HG03378 (cell line): ENCODE measurements around the gene SH3RF3.

ENCODE experiments used
- ATAC-seq: cut with Tn5 transposase; IDR thresholded peaks from one replicate; pipeline ENCODE4 v1.9.1; 2021; ENCODE audit warnings: mild to moderate bottlenecking, moderate library complexity; ENCODE audit not compliant: unreplicated experiment

The SH3RF3 gene

GRCh38 chr2:109258376-109258775 is 129.4 kb downstream of the SH3RF3 start:
- no peak for ATAC-seq

DNA sequence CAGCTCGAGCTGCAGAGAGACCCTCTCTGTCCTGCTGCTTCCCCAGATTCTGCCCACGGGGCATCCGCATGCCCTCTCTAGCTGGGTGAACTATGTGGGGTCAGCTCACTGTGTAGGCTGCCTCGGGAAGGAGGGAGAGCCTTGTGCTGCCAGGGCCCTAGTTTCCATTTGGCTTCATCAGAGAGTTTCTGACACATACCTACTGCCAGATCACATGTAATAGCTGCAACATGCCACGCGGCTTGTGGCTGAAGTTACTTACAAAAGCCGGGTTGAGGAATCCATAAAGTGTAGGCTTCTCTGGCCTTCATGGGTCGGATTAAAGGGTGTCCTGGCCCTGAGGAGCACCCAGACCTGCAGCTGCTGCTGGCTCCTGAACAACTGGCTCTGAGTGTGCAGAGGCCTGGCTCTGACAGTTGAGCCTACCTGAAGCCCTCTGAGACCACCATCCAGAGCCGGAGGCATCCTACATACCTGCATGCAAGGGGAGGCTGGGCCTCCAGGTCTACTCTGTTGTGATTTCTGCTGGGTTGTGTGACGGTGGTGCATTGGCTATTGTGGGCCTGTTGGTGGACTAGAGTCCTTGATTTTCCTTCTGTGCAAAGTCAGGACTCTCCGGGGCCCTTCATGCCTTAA is 130.0 kb downstream of the SH3RF3 start:
- no peak for ATAC-seq

DNA sequence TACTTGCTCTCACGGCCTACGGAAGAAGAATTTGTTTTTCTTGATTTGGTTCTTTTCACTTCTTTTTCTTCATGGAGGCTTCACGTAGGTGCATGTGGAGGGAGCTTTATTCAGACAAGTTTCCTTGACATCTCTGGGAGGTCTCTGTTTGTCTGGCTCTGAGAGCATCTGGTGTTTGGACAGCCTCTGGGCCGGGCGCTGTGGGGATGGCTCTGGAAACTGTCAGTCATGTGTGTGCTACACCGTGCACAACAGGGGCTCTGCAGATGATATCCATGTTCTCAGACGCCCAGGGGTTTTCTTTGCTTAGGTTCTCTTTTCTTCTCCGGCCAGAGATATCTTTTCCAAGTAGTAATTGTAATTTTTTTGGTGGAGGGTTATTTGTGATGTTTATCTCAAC is 130.7 kb downstream of the SH3RF3 start:
- ATAC-seq = no peak

- ATAC-seq = no peak
Measured at GRCh38 chr2:109260116-109260855, 131.3 kb downstream of the SH3RF3 start.

DNA sequence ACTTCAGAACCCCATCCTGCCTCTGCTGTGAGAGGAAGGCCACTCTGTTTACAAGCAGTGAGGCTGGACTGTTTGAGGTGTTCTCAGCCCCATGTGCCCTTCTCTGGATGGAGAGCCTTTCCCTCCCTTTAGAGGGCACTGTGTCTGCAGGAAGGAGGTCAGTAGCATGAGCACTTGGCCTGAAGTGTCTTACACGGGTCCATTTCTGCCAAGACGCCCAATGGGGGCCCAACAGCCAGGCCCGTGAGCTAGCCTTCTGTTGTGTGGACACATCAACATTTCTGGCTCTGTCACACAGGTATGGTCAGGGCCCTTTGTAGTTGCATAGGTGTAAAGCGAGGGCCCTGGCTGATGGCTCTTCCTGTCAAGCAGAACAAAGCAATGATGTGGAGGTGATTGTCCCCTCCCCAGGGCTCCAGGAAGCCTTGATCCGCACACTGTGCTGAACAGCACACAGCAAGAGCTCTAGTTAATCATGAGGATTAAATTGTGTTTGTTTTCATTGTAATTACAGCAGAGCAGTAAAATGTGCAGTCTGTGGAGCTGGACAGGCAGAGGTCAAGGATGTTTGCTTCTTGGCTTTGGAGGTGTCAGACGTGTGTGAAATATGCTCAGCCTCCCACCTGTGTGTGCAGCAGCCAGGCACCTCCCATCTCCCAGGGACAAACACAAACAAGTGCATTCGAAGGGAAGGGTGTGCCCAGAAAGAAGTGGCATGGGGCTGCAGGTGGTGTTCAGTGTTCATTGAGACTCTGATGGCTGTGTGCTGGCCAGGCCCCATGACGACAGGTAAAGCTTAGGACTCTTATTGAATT is 132.1 kb downstream of the SH3RF3 start:
- ATAC-seq = no peak

- no peak for ATAC-seq
Measured at GRCh38 chr2:109261906-109262631, 133.1 kb downstream of the SH3RF3 start.

- ATAC-seq = no peak
Measured at GRCh38 chr2:109264595-109265328, 135.8 kb downstream of the SH3RF3 start.

DNA sequence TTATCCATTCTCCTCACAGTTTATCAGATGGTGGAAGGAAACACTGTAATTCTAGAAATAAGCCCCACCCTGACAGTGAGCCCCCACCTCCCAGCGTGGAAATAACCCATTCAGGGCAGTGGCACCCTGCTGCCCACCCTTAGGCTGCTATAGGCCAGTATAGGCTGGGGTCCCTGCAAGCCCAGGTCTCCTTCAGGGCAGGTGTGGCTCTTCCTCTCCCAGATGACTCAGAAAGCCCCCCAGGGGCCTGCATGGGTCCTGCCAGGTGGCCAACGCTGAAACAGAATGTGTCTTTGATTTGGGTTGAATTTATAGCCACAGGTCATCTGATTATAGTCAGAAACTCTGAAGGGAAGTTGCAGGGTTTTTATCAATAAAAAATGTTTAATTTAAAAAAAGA is 136.4 kb downstream of the SH3RF3 start:
- no peak for ATAC-seq

DNA sequence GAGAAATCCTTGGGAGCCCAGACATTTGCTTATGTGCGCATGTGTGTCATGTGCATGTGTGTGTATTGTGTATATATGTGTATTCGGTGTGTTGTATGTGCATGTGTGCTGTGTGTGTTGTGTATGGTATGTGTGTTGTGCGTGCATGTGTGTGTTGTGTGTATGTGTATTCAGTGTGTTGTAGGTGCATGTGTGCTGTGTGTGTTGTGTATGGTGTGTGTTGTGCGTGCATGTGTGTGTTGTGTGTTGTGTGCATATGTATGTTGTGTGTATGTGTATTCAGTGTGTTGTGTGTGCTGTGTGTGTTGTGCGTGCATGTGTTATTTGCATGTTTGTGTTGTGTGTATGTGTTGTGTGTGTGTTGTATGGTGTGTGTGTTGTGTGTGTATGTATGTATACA is 136.9 kb downstream of the SH3RF3 start:
- ATAC-seq = no peak

GRCh38 chr2:109266496-109266895 is 137.5 kb downstream of the SH3RF3 start:
- no peak for ATAC-seq

- no peak for ATAC-seq
Measured at GRCh38 chr2:109266998-109267854, 138.2 kb downstream of the SH3RF3 start.

DNA sequence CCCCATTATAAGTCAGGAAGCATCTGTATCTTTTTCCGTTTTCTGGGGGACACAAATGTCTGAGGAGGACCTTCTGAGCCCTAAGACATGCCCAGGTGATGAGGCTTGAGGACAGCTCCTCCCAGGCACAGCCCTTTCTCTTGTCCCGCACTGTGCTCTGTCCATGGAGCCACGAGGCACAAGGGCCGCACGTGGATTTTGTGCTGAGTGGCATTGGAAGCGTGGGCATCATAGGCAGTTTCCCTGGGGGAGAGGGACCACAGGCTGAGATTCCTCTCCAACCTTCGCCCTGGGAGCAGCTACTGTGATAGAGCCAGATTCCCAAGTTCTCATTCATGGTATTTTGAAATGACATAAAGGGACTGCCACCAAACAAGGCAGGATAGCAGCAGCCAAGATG is 139.9 kb downstream of the SH3RF3 start:
- ATAC-seq = no peak

GRCh38 chr2:109269706-109270504 is 140.9 kb downstream of the SH3RF3 start:
- ATAC-seq = no peak

- no peak for ATAC-seq
Measured at GRCh38 chr2:109270505-109271312, 141.7 kb downstream of the SH3RF3 start.

- ATAC-seq = no peak
Measured at GRCh38 chr2:109271920-109272319, 142.9 kb downstream of the SH3RF3 start.

- ATAC-seq = no peak
Measured at GRCh38 chr2:109272461-109272860, 143.5 kb downstream of the SH3RF3 start.

DNA sequence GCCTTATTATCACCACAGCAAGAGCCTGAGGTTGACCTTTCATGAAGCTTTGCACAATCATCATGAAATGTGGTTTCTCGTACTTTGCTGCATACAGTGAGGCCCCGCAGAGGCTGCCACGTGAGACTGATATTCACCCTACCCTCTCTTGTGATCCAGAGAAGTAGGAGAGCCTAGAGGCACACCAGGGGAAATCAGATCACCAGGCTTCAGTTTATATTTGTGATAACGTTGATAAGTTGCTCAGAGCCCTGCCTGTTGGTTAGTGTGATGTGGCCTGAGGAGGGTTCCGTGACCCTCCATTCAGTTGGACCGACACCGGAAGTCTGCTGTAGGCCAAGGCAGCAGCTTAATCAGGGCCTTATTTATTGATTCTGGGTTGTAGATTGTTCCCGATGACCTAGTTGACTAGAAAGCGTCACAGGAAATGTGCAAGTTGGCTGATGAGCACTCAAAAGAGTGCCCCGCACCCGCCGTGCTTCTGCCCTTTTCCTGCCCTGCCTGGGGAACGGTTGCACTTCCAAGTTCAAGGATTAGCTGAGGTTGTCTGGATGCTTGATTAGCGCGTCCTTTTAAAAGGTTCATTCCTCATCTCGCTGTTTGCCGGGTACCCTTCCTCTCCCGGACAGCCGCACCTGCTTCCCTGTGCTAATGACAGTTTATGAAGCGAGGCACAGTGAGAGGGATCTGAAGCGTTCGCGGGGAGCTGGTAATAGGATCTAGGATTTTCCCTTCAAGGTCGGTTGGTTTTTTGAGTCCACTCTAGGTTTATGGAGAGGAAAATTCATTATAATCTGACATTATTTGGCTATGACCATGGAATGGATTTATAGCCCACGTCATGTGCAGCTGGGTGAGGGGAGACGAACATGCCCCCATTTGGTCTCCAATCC is 146.4 kb downstream of the SH3RF3 start:
- no peak for ATAC-seq
